Upper lobe of right lung (tissue), 1 donor: ENCODE data around the gene PRR35. TPM values are rescaled to one million over a fixed set of nuclear protein-coding genes. Genes with fewer than 3 reads are reported as not detected.

Experiments used
- ATAC-seq: fragments of 200-7000 bp; cut with Tn5 transposase; one replicate; pipeline ENCODE4 v1.9.1; 2020; ENCODE audit warnings: mild to moderate bottlenecking, moderate library complexity
- DNase-seq: peaks from one replicate; pipeline ENCODE4 v3.0.0-alpha.2; 2020
- H3K27ac ChIP-seq: fragments of 200-600 bp; one replicate; pipeline ENCODE4 v1.8.0; 2022
- H3K27me3 ChIP-seq: fragments of 200-600 bp; one replicate; pipeline ENCODE4 v1.8.0; 2022; ENCODE audit warnings: mild to moderate bottlenecking
- H3K36me3 ChIP-seq: fragments of 200-600 bp; one replicate; pipeline ENCODE4 v1.8.0; 2022
- H3K4me1 ChIP-seq: fragments of 200-600 bp; one replicate; pipeline ENCODE4 v1.8.0; 2022
- H3K4me3 ChIP-seq: fragments of 200-600 bp; one replicate; pipeline ENCODE4 v1.8.0; 2022; ENCODE audit warnings: mild to moderate bottlenecking
- H3K9me3 ChIP-seq: fragments of 200-600 bp; one replicate; pipeline ENCODE4 v1.8.0; 2022
- intact Hi-C: fragments of 100-400 bp; cut with DNase I; formaldehyde crosslinking; loops from one replicate; pipeline ENCODE4 v1.11.0; 2022
- total RNA-seq: library from RNA; stranded (reverse); fragmentation: NEBNext Ultra II Directional; extraction: Animal tissue kit (Norgen Biotek cat#: 25700); gene quantifications from one replicate; pipeline ENCODE4 v1.2.1, GENCODE V29; 2021
- TF ChIP-seq, protein P1 (sequence below): fragments of 200-600 bp; IDR thresholded peaks from one replicate; pipeline ENCODE4 v1.8.0; 2022; ENCODE audit warnings: antibody characterized with exemption
- donor health status: DM: no; HTN: yes; CAD: no; lungs with severe emphysema.

Gene PRR35
- total RNA-seq, 1 donor from 2014 or later, result not detected

GRCh38 chr16:598823-599739 lies 38.9 kb downstream of the PRR35 start:
- ATAC-seq (no peak), DNase-seq (no peak)
- Histone ChIP-seq H3K4me3 (no peak overlapping the region), H3K9me3 (no peaks in the 10 kb centered on the region), H3K27ac (no peak overlapping the region), H3K36me3 (peaks cover 10% of the 10 kb centered on the region), H3K4me1 (peaks cover 5% of the 10 kb centered on the region), H3K27me3 (no peaks in the 10 kb centered on the region)
- intact Hi-C loops, result no loop called here
- TF ChIP-seq, protein P1, sequence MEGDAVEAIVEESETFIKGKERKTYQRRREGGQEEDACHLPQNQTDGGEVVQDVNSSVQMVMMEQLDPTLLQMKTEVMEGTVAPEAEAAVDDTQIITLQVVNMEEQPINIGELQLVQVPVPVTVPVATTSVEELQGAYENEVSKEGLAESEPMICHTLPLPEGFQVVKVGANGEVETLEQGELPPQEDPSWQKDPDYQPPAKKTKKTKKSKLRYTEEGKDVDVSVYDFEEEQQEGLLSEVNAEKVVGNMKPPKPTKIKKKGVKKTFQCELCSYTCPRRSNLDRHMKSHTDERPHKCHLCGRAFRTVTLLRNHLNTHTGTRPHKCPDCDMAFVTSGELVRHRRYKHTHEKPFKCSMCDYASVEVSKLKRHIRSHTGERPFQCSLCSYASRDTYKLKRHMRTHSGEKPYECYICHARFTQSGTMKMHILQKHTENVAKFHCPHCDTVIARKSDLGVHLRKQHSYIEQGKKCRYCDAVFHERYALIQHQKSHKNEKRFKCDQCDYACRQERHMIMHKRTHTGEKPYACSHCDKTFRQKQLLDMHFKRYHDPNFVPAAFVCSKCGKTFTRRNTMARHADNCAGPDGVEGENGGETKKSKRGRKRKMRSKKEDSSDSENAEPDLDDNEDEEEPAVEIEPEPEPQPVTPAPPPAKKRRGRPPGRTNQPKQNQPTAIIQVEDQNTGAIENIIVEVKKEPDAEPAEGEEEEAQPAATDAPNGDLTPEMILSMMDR, result no peak

- H3K36me3 ChIP-seq, result peaks cover 10% of the 10 kb centered on the region
- ATAC-seq (no peak), DNase-seq (no peak)
- TF ChIP-seq, protein P1, result no peak
- H3K27ac ChIP-seq, result no peak overlapping the region
- H3K9me3 ChIP-seq, result no peaks in the 10 kb centered on the region
- no peaks in the 10 kb centered on the region for H3K27me3 ChIP-seq
- intact Hi-C loops, result no loop called here
- H3K4me1 ChIP-seq, result no peaks in the 10 kb centered on the region
- no peak overlapping the region for H3K4me3 ChIP-seq
These were observed 40.6 kb downstream of the PRR35 start for GRCh38 chr16:600781-601180.

GRCh38 chr16:603933-604332 lies 43.7 kb downstream of the PRR35 start:
- TF ChIP-seq, protein P1, result no peak
- Histone ChIP-seq H3K27me3 (no peaks in the 10 kb centered on the region), H3K4me3 (no peak overlapping the region), H3K27ac (no peak overlapping the region), H3K4me1 (no peaks in the 10 kb centered on the region), H3K36me3 (peaks cover 10% of the 10 kb centered on the region), H3K9me3 (no peaks in the 10 kb centered on the region)
- no peak for ATAC-seq
- intact Hi-C loops, result no loop called here
- DNase-seq, result no peak

DNA sequence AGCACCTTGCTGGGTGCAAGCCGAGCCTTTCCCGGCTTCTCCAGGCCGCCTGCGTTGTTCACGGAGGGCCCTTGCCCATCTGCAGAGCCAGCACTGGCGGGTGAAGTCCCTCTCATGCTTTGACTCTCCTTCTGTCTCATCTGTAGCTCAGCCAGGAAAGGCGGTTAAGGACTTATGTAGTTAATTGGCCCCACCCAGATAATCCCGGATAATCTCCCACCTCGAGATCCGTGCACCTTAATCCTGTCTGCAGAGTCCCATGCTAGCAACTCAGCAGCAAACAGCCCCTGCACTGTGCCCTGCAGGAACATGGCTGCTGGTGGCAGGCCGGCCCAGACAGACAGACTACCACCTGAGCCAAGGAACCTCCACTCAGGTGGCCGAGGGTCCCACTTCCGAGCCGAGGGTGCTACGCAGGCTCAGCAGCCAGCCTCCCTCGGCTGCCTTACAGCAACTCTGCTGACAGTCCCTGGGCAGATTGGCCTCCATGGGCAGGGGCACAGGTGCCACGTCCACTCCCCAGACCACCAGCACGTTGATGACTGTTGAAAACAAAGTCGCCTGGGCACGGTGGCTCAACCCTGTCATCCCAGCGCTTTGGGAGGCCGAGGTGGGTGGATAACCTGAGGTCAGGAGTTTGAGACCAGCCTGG lies 46.6 kb downstream of the PRR35 start:
- H3K4me1 ChIP-seq, result peaks cover 5% of the 10 kb centered on the region
- no peaks in the 10 kb centered on the region for H3K36me3 ChIP-seq
- H3K27me3 ChIP-seq, result no peaks in the 10 kb centered on the region
- no peaks in the 10 kb centered on the region for H3K9me3 ChIP-seq
- H3K4me3 ChIP-seq, result no peak overlapping the region
- intact Hi-C loops, result no loop called here
- H3K27ac ChIP-seq, result no peak overlapping the region
- no peak for ATAC-seq
- TF ChIP-seq, protein P1, result no peak
- no peak for DNase-seq

DNA sequence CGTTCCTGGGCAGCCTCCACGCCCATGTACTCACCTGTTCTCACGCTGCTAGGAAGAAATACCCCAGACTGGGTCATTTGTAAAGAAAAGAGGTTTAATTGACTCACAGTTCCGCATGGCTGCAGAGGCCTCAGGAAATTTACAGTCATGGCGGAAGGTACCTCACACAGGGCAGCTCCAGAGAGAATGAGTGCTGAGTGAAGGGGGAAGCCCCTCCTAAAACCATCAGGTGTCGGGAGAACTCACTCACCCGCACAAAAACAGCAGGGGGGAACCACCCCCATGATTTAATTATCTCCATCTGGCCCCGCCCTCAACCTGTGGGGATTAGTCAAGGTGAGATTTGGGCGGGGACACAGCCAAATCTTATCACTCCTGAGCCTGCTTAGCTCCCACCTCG lies 47.8 kb downstream of the PRR35 start:
- TF ChIP-seq, protein P1, result no peak
- ATAC-seq, result no peak
- no peaks in the 10 kb centered on the region for H3K36me3 ChIP-seq
- no peak overlapping the region for H3K27ac ChIP-seq
- no peak for DNase-seq
- H3K4me1 ChIP-seq, result peaks cover 5% of the 10 kb centered on the region
- no peaks in the 10 kb centered on the region for H3K9me3 ChIP-seq
- no peaks in the 10 kb centered on the region for H3K27me3 ChIP-seq
- intact Hi-C loops, result no loop called here
- no peak overlapping the region for H3K4me3 ChIP-seq
